Measurements from ENCODE around the gene LAMA3.
A peak's percentile ranks its signal among the peaks of the same experiment; 100 is the strongest.

LAMA3 gene

GRCh38 chr18:23949863-23950262, 260.6 kb downstream of the LAMA3 start:
- DNase-seq = no peak

GRCh38 chr18:23950644-23951043, 261.4 kb downstream of the LAMA3 start:
- DNase-seq = no peak

GRCh38 chr18:23951206-23951605, 262.0 kb downstream of the LAMA3 start:
- no peak for DNase-seq

GRCh38 chr18:23953984-23954383, 264.7 kb downstream of the LAMA3 start:
- DNase-seq = no peak

GRCh38 chr18:23956483-23956882, 267.2 kb downstream of the LAMA3 start:
- DNase-seq = no peak

GRCh38 chr18:23958036-23958435, 268.8 kb downstream of the LAMA3 start:
- DNase-seq = peak; percentile 73

- DNase-seq = peak; percentile 46
Measured at GRCh38 chr18:23963443-23964165, 274.4 kb downstream of the LAMA3 start.

- DNase-seq = no peak
Measured at GRCh38 chr18:23964282-23965238, 275.3 kb downstream of the LAMA3 start.

GRCh38 chr18:23966909-23967308, 277.7 kb downstream of the LAMA3 start:
- no peak for DNase-seq

GRCh38 chr18:23967321-23968089, 278.3 kb downstream of the LAMA3 start:
- no peak for DNase-seq

GRCh38 chr18:23968638-23969604, 279.7 kb downstream of the LAMA3 start:
- DNase-seq = no peak

- DNase-seq = no peak
Measured at GRCh38 chr18:23969664-23970063, 280.4 kb downstream of the LAMA3 start.

GRCh38 chr18:23970161-23971096, 281.2 kb downstream of the LAMA3 start:
- DNase-seq = no peak

GRCh38 chr18:23971097-23971440, 281.8 kb downstream of the LAMA3 start:
- no peak for DNase-seq

GRCh38 chr18:23971666-23972230, 282.5 kb downstream of the LAMA3 start:
- no peak for DNase-seq

GRCh38 chr18:23972453-23972852, 283.2 kb downstream of the LAMA3 start:
- DNase-seq = no peak

- DNase-seq = no peak
Measured at GRCh38 chr18:23977103-23977502, 287.9 kb downstream of the LAMA3 start.

- no peak for DNase-seq
Measured at GRCh38 chr18:23977719-23978483, 288.6 kb downstream of the LAMA3 start.

- DNase-seq = no peak
Measured at GRCh38 chr18:23981369-23981980, 292.2 kb downstream of the LAMA3 start.
